NB4 (cell line): ENCODE data around the gene ANKRD26.

ENCODE experiments used
- CTCF ChIP-seq: IDR thresholded peaks from one replicate; pipeline ENCODE4 v1.5.1; 2012; ENCODE audit warnings: low read depth, low read length
- MAX ChIP-seq: IDR thresholded peaks from 2 replicates; pipeline ENCODE4 v1.6.1; 2011; ENCODE audit warnings: low read depth, low read length
- MYC ChIP-seq: IDR thresholded peaks from 2 replicates; pipeline ENCODE4 v1.6.1; 2011; ENCODE audit warnings: low read depth, low read length
- POLR2A ChIP-seq: IDR thresholded peaks from 2 replicates; pipeline ENCODE4 v1.6.1; 2011; ENCODE audit warnings: mild to moderate bottlenecking; ENCODE audit not compliant: insufficient read length; ENCODE audit errors: extremely low read depth

GRCh38 chr10:26977635-26978034 lies 122.7 kb downstream of the ANKRD26 start:
- TF ChIP-seq CTCF: no peak
- no peak for TF ChIP-seq POLR2A
- TF ChIP-seq MAX: no peak
- no peak for TF ChIP-seq MYC
